GM19238 (cell line): ENCODE measurements around the gene PRICKLE2.

Source experiments
- DNase-seq: peaks from one replicate; pipeline ENCODE4 v3.0.0; 2011; ENCODE audit warnings: low spot score; ENCODE audit not compliant: insufficient read length

The PRICKLE2 gene

GRCh38 chr3:64224826-64225610, at the start of gene PRICKLE2:
TSS of gene PRICKLE2 (minus strand) at chr3:64225466. CDS start at chr3:64198927, 26,539 bp downstream.
- DNase-seq, result no peak

GRCh38 chr3:64272842-64273241, 47.6 kb upstream of the PRICKLE2 start:
- DNase-seq, result no peak

- no peak for DNase-seq
Measured at GRCh38 chr3:64272271-64272670, 47.0 kb upstream of the PRICKLE2 start.

- no peak for DNase-seq
Measured at GRCh38 chr3:64271631-64272030, 46.4 kb upstream of the PRICKLE2 start.

GRCh38 chr3:64270866-64271260, 45.6 kb upstream of the PRICKLE2 start:
- no peak for DNase-seq

GRCh38 chr3:64270142-64270865, 45.0 kb upstream of the PRICKLE2 start:
- no peak for DNase-seq

- DNase-seq, result no peak
Measured at GRCh38 chr3:64268926-64269325, 43.7 kb upstream of the PRICKLE2 start.

GRCh38 chr3:64267721-64268604, 42.7 kb upstream of the PRICKLE2 start:
- no peak for DNase-seq

GRCh38 chr3:64266983-64267382, 41.7 kb upstream of the PRICKLE2 start:
- DNase-seq, result no peak

- no peak for DNase-seq
Measured at GRCh38 chr3:64266065-64266931, 41.0 kb upstream of the PRICKLE2 start.

- DNase-seq, result no peak
Measured at GRCh38 chr3:64265646-64266045, 40.4 kb upstream of the PRICKLE2 start.

- DNase-seq, result no peak
Measured at GRCh38 chr3:64264501-64265109, 39.3 kb upstream of the PRICKLE2 start.

- DNase-seq, result no peak
Measured at GRCh38 chr3:64262574-64263114, 37.4 kb upstream of the PRICKLE2 start.

GRCh38 chr3:64260431-64260830, 35.2 kb upstream of the PRICKLE2 start:
- DNase-seq, result no peak

- DNase-seq, result no peak
Measured at GRCh38 chr3:64259636-64260035, 34.4 kb upstream of the PRICKLE2 start.

GRCh38 chr3:64257100-64257755, 32.0 kb upstream of the PRICKLE2 start:
- DNase-seq, result no peak

GRCh38 chr3:64255741-64256340, 30.6 kb upstream of the PRICKLE2 start:
- no peak for DNase-seq

GRCh38 chr3:64254443-64254842, 29.2 kb upstream of the PRICKLE2 start:
- no peak for DNase-seq

- DNase-seq, result no peak
Measured at GRCh38 chr3:64253689-64254088, 28.4 kb upstream of the PRICKLE2 start.
